Fibroblast of lung (primary cell): ENCODE measurements around the gene METTL21C.

Experiments used
- CTCF ChIP-seq, 2 donors: IDR thresholded peaks in 1 of 2; conservative IDR thresholded peaks in 1 of 2; 1 replicate in 1 of 2; 2 replicates in 1 of 2; pipeline ENCODE4 v1.5.1; 2011 to 2012; ENCODE audit warnings: low read length in 2 of 2, control low read depth in 1 of 2, inconsistent platforms in 1 of 2, low read depth in 1 of 2, mild to moderate bottlenecking in 1 of 2
- EZH2 ChIP-seq: IDR thresholded peaks from 2 replicates; pipeline ENCODE4 v1.5.1; 2012; ENCODE audit warnings: low read length, control low read depth, mild to moderate bottlenecking; ENCODE audit errors: missing control alignments

GRCh38 chr13:102659168-102659713 lies 35.6 kb downstream of the METTL21C start:
- no peak for TF ChIP-seq CTCF (conservative IDR thresholded peaks at IDR 0.05 in 1 of 2, IDR thresholded peaks at IDR 0.05 in 1 of 2; ENCODE audit: low read depth in 1 of 2, low read length in 2 of 2)
- TF ChIP-seq EZH2, result no peak
